Measurements from ENCODE around the gene FMN1. TPM values are rescaled to one million over a fixed set of nuclear protein-coding genes. Genes with fewer than 3 reads are reported as not detected.
A peak's percentile ranks its signal among the peaks of the same experiment; 100 is the strongest.
"Not testable (repeated sequence)": the region's sequence is repeated elsewhere in the genome, so short reads cannot be mapped to it uniquely, and the experiment has no call there.

The FMN1 gene
- total RNA-seq, 1 donor from 2014 or later = 4.2 TPM

DNA sequence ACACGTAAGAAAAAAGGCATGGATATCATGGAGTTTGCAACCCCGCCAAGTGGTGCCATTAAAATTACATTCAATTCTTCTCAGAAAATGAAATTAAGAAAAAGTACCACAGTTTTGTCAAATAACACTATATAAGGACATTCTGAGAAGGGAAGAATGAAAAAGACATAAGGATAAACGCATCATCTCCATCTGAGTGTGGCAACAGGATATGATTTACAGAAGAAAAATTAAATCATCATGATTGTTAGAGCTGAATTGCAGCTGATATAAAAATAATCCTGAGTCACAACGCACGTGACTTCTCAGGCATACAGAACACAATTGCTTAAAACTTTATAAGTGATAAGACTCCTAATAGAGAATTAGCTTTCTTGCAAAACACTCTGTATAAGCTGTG lies 342.9 kb downstream of the FMN1 start:
- TF ChIP-seq CTCF (IDR thresholded peaks at IDR 0.05) = no peak
- Mint-ChIP-seq H3K9me3 (ENCODE audit: unreplicated experiment) (peaks cover 5% of the 10 kb centered on the region), H3K4me3 (ENCODE audit: unreplicated experiment) (no peak overlapping the region), H3K27ac (ENCODE audit: unreplicated experiment) (peak overlapping the region; percentile 82), H3K36me3 (ENCODE audit: unreplicated experiment) (no peaks in the 10 kb centered on the region), H3K4me1 (ENCODE audit: unreplicated experiment) (peaks cover 55% of the 10 kb centered on the region), H3K27me3 (ENCODE audit: unreplicated experiment) (no peaks in the 10 kb centered on the region)
- DNase-seq (ENCODE audit: extremely low spot score, unreplicated experiment) = no peak

DNA sequence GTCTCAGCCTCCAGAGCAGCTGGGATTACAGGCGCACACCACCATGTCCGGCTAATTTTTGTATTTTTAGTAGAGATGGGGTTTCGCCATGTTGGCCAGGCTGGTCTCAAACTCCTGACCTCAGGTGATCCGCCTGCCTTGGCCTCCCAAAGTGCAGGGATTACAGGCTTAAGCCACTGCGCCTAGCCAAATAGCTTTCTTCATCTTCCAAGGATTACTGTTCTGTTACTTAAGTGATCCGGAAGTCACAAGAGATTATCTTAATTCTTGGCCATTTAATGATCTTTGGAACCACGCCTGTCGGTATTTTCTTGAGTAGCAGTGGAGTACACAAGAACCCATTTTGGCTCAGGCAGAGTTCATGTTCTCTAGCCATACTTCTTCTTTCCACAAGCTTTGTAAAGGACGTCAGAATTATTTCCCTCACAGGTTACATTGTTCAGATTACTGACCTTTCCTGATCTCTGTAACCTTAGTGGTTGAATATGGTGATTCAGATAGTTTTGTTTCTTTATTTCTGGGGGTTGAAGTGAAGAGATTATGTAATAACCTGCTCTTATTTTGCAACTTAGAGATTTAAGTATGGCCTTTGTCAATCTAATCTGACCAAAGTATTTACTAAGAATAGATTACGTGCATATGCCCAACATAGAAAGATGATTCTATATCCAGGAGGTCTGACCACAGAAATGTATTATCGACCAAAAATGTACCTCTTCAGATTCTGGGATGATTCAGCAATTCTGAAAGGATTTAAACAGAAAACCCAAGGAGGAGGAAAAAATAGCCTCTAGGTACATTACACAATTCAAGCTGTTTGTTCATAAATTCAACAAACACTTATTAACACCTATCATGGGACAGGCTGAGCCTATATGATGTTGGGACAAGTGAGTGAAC lies 344.5 kb downstream of the FMN1 start:
- Mint-ChIP-seq H3K36me3 (ENCODE audit: unreplicated experiment) (no peaks in the 10 kb centered on the region), H3K9me3 (ENCODE audit: unreplicated experiment) (peaks cover 5% of the 10 kb centered on the region), H3K4me3 (ENCODE audit: unreplicated experiment) (no peak overlapping the region), H3K27me3 (ENCODE audit: unreplicated experiment) (no peaks in the 10 kb centered on the region), H3K4me1 (ENCODE audit: unreplicated experiment) (peaks cover 39% of the 10 kb centered on the region), H3K27ac (ENCODE audit: unreplicated experiment) (peak overlapping the region; percentile 82)
- TF ChIP-seq CTCF (IDR thresholded peaks at IDR 0.05) = no peak
- no peak for DNase-seq (ENCODE audit: extremely low spot score, unreplicated experiment)

DNA sequence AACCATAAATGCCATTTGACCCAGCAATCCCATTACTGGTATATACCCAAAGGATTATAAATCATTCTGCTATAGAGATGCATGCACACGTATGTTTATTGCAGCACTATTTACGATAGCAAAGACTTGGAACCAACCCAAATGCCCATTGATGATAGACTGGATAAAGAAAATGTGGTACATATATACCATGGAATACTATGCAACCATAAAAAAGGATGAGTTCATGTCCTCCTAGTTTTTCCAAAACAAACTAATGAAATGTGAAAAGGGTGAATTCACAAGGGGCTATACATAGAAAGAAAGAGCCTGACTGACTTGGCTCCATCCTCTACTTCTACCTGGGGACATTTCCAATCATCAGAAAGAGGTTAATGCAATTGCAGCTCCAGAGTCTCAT lies 347.8 kb downstream of the FMN1 start:
- not testable (repeated sequence) for H3K9me3 Mint-ChIP-seq (ENCODE audit: unreplicated experiment); H3K27me3 Mint-ChIP-seq (ENCODE audit: unreplicated experiment); H3K4me3 Mint-ChIP-seq (ENCODE audit: unreplicated experiment); H3K36me3 Mint-ChIP-seq (ENCODE audit: unreplicated experiment); DNase-seq (ENCODE audit: extremely low spot score, unreplicated experiment); H3K27ac Mint-ChIP-seq (ENCODE audit: unreplicated experiment)
- H3K4me1 Mint-ChIP-seq (ENCODE audit: unreplicated experiment) = peaks cover 18% of the 10 kb centered on the region

DNA sequence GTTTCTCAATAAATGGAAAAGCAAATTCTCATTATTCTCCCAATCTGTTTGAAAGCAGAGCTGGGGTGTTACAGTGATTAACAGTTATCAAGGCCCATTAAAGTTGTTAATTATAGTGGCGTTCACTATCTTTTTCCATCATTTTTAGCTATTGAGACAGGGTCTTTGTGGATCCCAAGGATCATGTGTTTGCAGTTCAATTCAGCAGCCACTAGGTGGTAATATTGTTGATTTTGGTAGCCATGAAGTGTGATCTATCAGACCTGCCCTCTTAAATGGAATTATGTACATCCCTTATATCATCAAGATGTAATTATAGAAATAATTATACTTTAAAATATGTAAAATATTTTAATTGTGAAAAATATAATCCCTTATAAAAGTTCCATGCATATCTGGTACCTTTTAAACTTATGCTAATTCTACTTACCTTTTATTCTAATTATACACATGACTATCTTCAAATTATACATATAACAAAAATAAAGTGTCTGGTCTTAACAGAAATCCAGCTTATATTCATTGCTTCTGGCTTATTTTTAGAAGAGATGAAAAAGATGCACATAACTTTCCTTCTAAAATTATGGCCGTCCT lies 350.3 kb downstream of the FMN1 start:
- H3K4me1 Mint-ChIP-seq (ENCODE audit: unreplicated experiment) = peaks cover 15% of the 10 kb centered on the region
- DNase-seq (ENCODE audit: extremely low spot score, unreplicated experiment) = no peak
- H3K36me3 Mint-ChIP-seq (ENCODE audit: unreplicated experiment) = no peaks in the 10 kb centered on the region
- no peak overlapping the region for H3K27ac Mint-ChIP-seq (ENCODE audit: unreplicated experiment)
- TF ChIP-seq CTCF (IDR thresholded peaks at IDR 0.05) = peak; percentile 73
- no peaks in the 10 kb centered on the region for H3K27me3 Mint-ChIP-seq (ENCODE audit: unreplicated experiment)
- H3K4me3 Mint-ChIP-seq (ENCODE audit: unreplicated experiment) = no peak overlapping the region
- no peaks in the 10 kb centered on the region for H3K9me3 Mint-ChIP-seq (ENCODE audit: unreplicated experiment)

DNA sequence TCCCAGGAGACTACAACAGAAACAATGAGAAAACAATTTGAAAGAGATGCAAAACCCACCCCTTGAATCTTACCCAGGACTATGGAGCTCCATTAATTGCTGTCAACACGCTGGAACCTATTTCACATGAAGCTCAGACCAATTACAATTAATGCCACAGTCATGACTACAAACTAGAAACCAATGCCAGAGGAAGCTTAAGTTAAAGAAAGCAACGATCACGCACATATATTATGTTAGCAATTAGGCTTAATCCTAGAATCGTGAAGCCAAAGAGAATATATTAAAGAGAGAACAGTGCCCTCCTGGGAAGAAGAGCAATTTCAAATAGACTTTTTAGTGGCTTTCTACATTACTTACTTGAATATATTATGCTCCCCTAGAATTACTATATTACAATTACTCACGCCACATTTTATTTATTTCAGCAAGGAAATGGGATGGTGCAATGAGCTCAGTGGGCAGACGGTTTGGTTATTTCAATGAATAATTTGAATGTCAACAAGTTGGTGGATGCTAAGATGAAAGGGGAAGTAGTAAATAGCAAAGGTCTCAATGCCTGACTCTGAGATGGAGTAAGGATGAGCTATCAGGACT lies 351.2 kb downstream of the FMN1 start:
- Mint-ChIP-seq H3K9me3 (ENCODE audit: unreplicated experiment) (no peaks in the 10 kb centered on the region), H3K27ac (ENCODE audit: unreplicated experiment) (no peak overlapping the region), H3K27me3 (ENCODE audit: unreplicated experiment) (no peaks in the 10 kb centered on the region), H3K4me3 (ENCODE audit: unreplicated experiment) (no peak overlapping the region), H3K36me3 (ENCODE audit: unreplicated experiment) (no peaks in the 10 kb centered on the region), H3K4me1 (ENCODE audit: unreplicated experiment) (peaks cover 21% of the 10 kb centered on the region)
- no peak for TF ChIP-seq CTCF (IDR thresholded peaks at IDR 0.05)
- DNase-seq (ENCODE audit: extremely low spot score, unreplicated experiment) = no peak

Data from osteocyte (in vitro differentiated cells).